Measurements from ENCODE around the gene EFTUD2.
A peak's percentile ranks its signal among the peaks of the same experiment; 100 is the strongest.

The EFTUD2 gene

GRCh38 chr17:44926821-44927525, 27.7 kb upstream of the EFTUD2 start:
- H3K4me1 ChIP-seq (ENCODE audit: insufficient read depth, poor library complexity, severe bottlenecking) = no peaks in the 10 kb centered on the region
- no peak; the same call in 2 of the 3 replicates for ATAC-seq (ENCODE audit: low read depth)
- H3K36me3 ChIP-seq (ENCODE audit: low read depth) = peaks cover 48% of the 10 kb centered on the region
- H3K9me3 ChIP-seq (ENCODE audit: severe bottlenecking) = no peaks in the 10 kb centered on the region
- no peak overlapping the region for H3K4me3 ChIP-seq (ENCODE audit: severe bottlenecking)
- H3K27me3 ChIP-seq (ENCODE audit: insufficient read depth, poor library complexity, severe bottlenecking) = no peaks in the 10 kb centered on the region
- no peak overlapping the region for H3K27ac ChIP-seq (ENCODE audit: poor library complexity, severe bottlenecking)
- peak; percentile 49 for DNase-seq (ENCODE audit: low spot score)
- TF ChIP-seq, protein P1, sequence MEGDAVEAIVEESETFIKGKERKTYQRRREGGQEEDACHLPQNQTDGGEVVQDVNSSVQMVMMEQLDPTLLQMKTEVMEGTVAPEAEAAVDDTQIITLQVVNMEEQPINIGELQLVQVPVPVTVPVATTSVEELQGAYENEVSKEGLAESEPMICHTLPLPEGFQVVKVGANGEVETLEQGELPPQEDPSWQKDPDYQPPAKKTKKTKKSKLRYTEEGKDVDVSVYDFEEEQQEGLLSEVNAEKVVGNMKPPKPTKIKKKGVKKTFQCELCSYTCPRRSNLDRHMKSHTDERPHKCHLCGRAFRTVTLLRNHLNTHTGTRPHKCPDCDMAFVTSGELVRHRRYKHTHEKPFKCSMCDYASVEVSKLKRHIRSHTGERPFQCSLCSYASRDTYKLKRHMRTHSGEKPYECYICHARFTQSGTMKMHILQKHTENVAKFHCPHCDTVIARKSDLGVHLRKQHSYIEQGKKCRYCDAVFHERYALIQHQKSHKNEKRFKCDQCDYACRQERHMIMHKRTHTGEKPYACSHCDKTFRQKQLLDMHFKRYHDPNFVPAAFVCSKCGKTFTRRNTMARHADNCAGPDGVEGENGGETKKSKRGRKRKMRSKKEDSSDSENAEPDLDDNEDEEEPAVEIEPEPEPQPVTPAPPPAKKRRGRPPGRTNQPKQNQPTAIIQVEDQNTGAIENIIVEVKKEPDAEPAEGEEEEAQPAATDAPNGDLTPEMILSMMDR (IDR thresholded peaks at IDR 0.05; ENCODE audit: poor library complexity, severe bottlenecking) = no peak

DNA sequence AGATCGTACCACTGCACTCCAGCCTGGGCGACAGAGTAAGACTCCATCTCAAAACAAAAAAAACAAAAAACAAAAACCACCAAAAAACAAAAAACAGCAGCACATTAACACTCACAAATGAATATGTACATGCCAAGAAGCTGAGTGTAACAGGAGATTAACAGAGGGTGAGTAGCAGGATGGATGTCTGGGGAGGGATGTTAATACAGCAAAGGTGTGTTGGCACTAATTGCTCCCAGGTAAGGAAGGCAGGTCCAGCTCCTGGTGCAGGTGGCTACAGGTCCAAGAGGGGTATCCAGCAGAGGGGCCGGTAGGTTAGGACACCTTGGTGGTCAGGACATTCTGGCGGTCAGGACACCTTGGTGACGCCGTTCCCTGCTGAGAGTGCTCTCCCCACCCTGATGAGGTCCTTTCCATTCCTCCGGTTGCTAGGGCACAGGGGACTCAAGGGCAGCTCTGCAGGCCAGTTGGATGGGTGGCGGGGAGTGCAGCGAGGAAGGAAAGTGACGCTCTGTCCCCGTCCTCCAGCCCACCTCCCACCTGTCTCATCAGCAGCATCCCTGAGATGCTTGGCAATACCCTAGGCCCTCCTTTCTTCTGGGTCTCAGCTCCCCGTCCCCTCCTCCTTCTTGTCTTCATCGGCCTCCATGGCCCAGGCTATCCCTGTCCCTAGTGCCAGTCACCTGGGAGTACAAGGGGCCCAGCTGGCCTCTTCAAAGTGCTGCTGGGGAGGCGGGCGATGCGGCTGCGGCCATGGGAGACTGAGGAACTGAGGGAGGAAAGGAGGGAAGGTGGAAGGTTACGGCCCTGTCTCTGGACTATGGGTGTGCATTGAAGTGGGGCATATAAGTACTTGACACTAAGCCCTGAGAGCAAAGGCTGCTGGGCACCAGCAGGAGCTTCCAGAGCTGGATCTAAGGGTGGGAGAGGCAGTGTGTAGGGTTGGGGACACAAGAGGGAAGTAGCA, 26.8 kb upstream of the EFTUD2 start:
- Histone ChIP-seq H3K9me3 (ENCODE audit: severe bottlenecking) (no peaks in the 10 kb centered on the region), H3K4me3 (ENCODE audit: severe bottlenecking) (no peak overlapping the region), H3K27ac (ENCODE audit: poor library complexity, severe bottlenecking) (no peak overlapping the region), H3K36me3 (ENCODE audit: low read depth) (peaks cover 38% of the 10 kb centered on the region), H3K4me1 (ENCODE audit: insufficient read depth, poor library complexity, severe bottlenecking) (no peaks in the 10 kb centered on the region), H3K27me3 (ENCODE audit: insufficient read depth, poor library complexity, severe bottlenecking) (no peaks in the 10 kb centered on the region)
- DNase-seq (ENCODE audit: low spot score) (peak; percentile 45), ATAC-seq (ENCODE audit: low read depth) (no peak; the same call in 2 of the 3 replicates)
- TF ChIP-seq, protein P1 (IDR thresholded peaks at IDR 0.05; ENCODE audit: poor library complexity, severe bottlenecking) = no peak

GRCh38 chr17:44924107-44924544, 24.9 kb upstream of the EFTUD2 start:
- no peak overlapping the region for H3K27ac ChIP-seq (ENCODE audit: poor library complexity, severe bottlenecking)
- ATAC-seq (ENCODE audit: low read depth) = peak; percentile 2; the same call in 1 of the 3 replicates

GRCh38 chr17:44922746-44923470, 23.7 kb upstream of the EFTUD2 start:
- TF ChIP-seq, protein P1 (IDR thresholded peaks at IDR 0.05; ENCODE audit: poor library complexity, severe bottlenecking) = no peak
- Histone ChIP-seq H3K4me1 (ENCODE audit: insufficient read depth, poor library complexity, severe bottlenecking) (peaks cover 10% of the 10 kb centered on the region), H3K27ac (ENCODE audit: poor library complexity, severe bottlenecking) (no peak overlapping the region), H3K9me3 (ENCODE audit: severe bottlenecking) (no peaks in the 10 kb centered on the region), H3K27me3 (ENCODE audit: insufficient read depth, poor library complexity, severe bottlenecking) (no peaks in the 10 kb centered on the region), H3K36me3 (ENCODE audit: low read depth) (peaks cover 7% of the 10 kb centered on the region), H3K4me3 (ENCODE audit: severe bottlenecking) (no peak overlapping the region)
- DNase-seq (ENCODE audit: low spot score) (peak; percentile 61), ATAC-seq (ENCODE audit: low read depth) (no peak)

More at GRCh38 chr17:44924107-44924544, 24.9 kb upstream of the EFTUD2 start:
- no peaks in the 10 kb centered on the region for H3K27me3 ChIP-seq (ENCODE audit: insufficient read depth, poor library complexity, severe bottlenecking)
- no peak for DNase-seq (ENCODE audit: low spot score)
- H3K4me1 ChIP-seq (ENCODE audit: insufficient read depth, poor library complexity, severe bottlenecking) = no peaks in the 10 kb centered on the region
- H3K36me3 ChIP-seq (ENCODE audit: low read depth) = peaks cover 19% of the 10 kb centered on the region
- no peaks in the 10 kb centered on the region for H3K9me3 ChIP-seq (ENCODE audit: severe bottlenecking)
- H3K4me3 ChIP-seq (ENCODE audit: severe bottlenecking) = no peak overlapping the region
- TF ChIP-seq, protein P1 (IDR thresholded peaks at IDR 0.05; ENCODE audit: poor library complexity, severe bottlenecking) = no peak

All from RWPE2 (cell line).